K562 (cell line): ENCODE measurements around the gene FBXO28. TPM values are rescaled to one million over a fixed set of nuclear protein-coding genes. Genes with fewer than 3 reads are reported as not detected.

Source experiments
- ATAC-seq: fragments of 200-7000 bp; cut with Tn5 transposase; 3 replicates; pipeline ENCODE4 v1.9.1; 2020; ENCODE audit warnings: moderate library complexity
- BruUV-seq: library from RNA; stranded (reverse); fragments of 400-500 nt; replicated peaks from 2 replicates; lab custom pipeline; 2021; lab: Mats Ljungman, UMichigan
- CTCF ChIA-PET: fragments of 300-600 bp; formaldehyde crosslinking; extraction: SDS; loops from one replicate; lab custom pipeline; 2021; ENCODE audit warnings: low intra/inter-chr PET ratio; lab: Yijun Ruan, JAX
- POLR2A ChIA-PET: fragments of 300-600, 350-650 bp; sonication (Branson Sonifier 250); formaldehyde crosslinking; extraction: SDS; loops from one replicate; lab custom pipeline; 2021; ENCODE audit warnings: antibody characterized with exemption, inconsistent platforms; lab: Yijun Ruan, JAX
- DNase-seq, 4 experiments: peaks; one replicate each; pipeline versions ENCODE4 v3.0.0 to v3.0.0-alpha.2; 2011 to 2018; ENCODE audit warnings: low spot score in 3 of 4, mixed read lengths in 3 of 4; ENCODE audit errors: extremely low read depth in 1 of 4
- FAIRE-seq: peaks from 2 replicates; lab custom pipeline; 2011; peaks lifted over from hg19 to GRCh38; lab: Jason Lieb, UNC
- H2AFZ ChIP-seq: 2 replicates; pipeline ENCODE4 v1.6.0; 2011; ENCODE audit warnings: low read depth, low read length, control low read depth, inconsistent platforms
- H3K27ac ChIP-seq: fragments of 200-600 bp; 3 replicates; pipeline ENCODE4 v1.8.0; 2011; ENCODE audit warnings: low read depth, mild to moderate bottlenecking, control low read depth, inconsistent platforms, low read length, moderate library complexity, mixed read lengths; ENCODE audit errors: extremely low read depth
- H3K27me3 ChIP-seq, 2 experiments: fragments of 300-600 bp in 1 of 2; 2 replicates in 1 of 2; 3 replicates in 1 of 2; pipeline versions ENCODE4 v1.6.0 to v1.8.0; 2011; ENCODE audit warnings: inconsistent platforms in 2 of 2, low read length in 2 of 2, mild to moderate bottlenecking in 1 of 2, mixed read lengths in 1 of 2, moderate library complexity in 1 of 2; ENCODE audit not compliant: control insufficient read depth in 2 of 2, insufficient read depth in 2 of 2
- H3K36me3 ChIP-seq: fragments of 300-600 bp; 3 replicates; pipeline ENCODE4 v1.8.0; 2011; ENCODE audit warnings: mild to moderate bottlenecking, low read length, inconsistent platforms; ENCODE audit not compliant: control insufficient read depth, insufficient read depth
- H3K4me1 ChIP-seq, 2 experiments: fragments of 200-600 bp in 1 of 2; replicated peaks in 1 of 2; 2 replicates in 1 of 2; 3 replicates in 1 of 2; pipeline versions ENCODE4 v1.5.1 to v1.8.0; 2011; ENCODE audit warnings: inconsistent platforms in 2 of 2, low read length in 2 of 2, mild to moderate bottlenecking in 1 of 2, mixed read lengths in 1 of 2, moderate library complexity in 1 of 2; ENCODE audit not compliant: control insufficient read depth in 2 of 2, insufficient read depth in 2 of 2
- H3K4me2 ChIP-seq: 2 replicates; pipeline ENCODE4 v1.6.1; 2011; ENCODE audit warnings: low read length, control low read depth, inconsistent platforms, mixed read lengths; ENCODE audit not compliant: insufficient read depth
- H3K4me3 ChIP-seq: fragments of 200-600 bp; sonication (generic), shearing (Covaris generic); 2 replicates; pipeline ENCODE4 v1.5.1; 2016; ENCODE audit warnings: control low read depth, inconsistent platforms
- H3K79me2 ChIP-seq: fragments of 200-600 bp; 3 replicates; pipeline ENCODE4 v1.8.0; 2011; ENCODE audit warnings: low read length, inconsistent platforms; ENCODE audit not compliant: control insufficient read depth, insufficient read depth
- H3K9ac ChIP-seq, 2 experiments: 2 replicates each; pipeline versions ENCODE4 v1.6.0 to v1.6.1; 2011; ENCODE audit warnings: low read depth in 2 of 2, low read length in 2 of 2, control low read depth in 1 of 2, inconsistent platforms in 1 of 2, mild to moderate bottlenecking in 1 of 2, mixed read lengths in 1 of 2; ENCODE audit not compliant: insufficient read depth in 1 of 2
- H3K9me1 ChIP-seq: one replicate; pipeline ENCODE4 v1.6.0; 2011; ENCODE audit warnings: inconsistent platforms, mild to moderate bottlenecking, low read length, moderate library complexity; ENCODE audit not compliant: control insufficient read depth, insufficient read depth
- H3K9me3 ChIP-seq: replicated peaks from 2 replicates; pipeline ENCODE4 v1.5.1; 2011; ENCODE audit warnings: low read depth, low read length, inconsistent platforms; ENCODE audit not compliant: control insufficient read depth, insufficient read depth
- H4K20me1 ChIP-seq: replicated peaks from 2 replicates; pipeline ENCODE4 v1.6.1; 2011; ENCODE audit warnings: low read length, inconsistent platforms, mixed read lengths; ENCODE audit not compliant: control insufficient read depth, insufficient read depth
- ETS1 ChIP-seq: conservative IDR thresholded peaks from 2 replicates; pipeline ENCODE4 v1.6.1; 2011; ENCODE audit warnings: low read depth, mild to moderate bottlenecking, low read length; ENCODE audit not compliant: control insufficient read depth
- NR0B1 ChIP-seq: fragments of 450-650 bp; IDR thresholded peaks from one replicate; pipeline ENCODE4 v1.6.1; 2018; ENCODE audit warnings: mild to moderate bottlenecking, moderate library complexity; ENCODE audit not compliant: partially characterized antibody
- NR4A1 ChIP-seq, 2 experiments: fragments of 250-450 bp in 1 of 2; fragments of 450-650 bp in 1 of 2; sonication (Bioruptor Pico) in 1 of 2; IDR thresholded peaks; 2 replicates each; pipeline versions ENCODE4 v1.4.0 to v1.6.1; 2016 to 2020; ENCODE audit warnings: mild to moderate bottlenecking in 2 of 2, missing compliant biosample characterization in 1 of 2, missing genetic modification characterization in 1 of 2, moderate library complexity in 1 of 2
- ZBTB40 ChIP-seq, 2 experiments: fragments of 450-650 bp in 1 of 2; sonication (generic) in 1 of 2; formaldehyde crosslinking in 1 of 2; IDR thresholded peaks; 2 replicates each; pipeline versions ENCODE4 v1.7.1 to v1.9.0; 2016 to 2022; ENCODE audit warnings: inconsistent platforms in 1 of 2, mild to moderate bottlenecking in 1 of 2, missing genetic modification reagents in 1 of 2
- WGBS: fragments of 100-300 bp; shearing (Covaris generic); methylation state at CpG from one replicate; pipeline ENCODE4 v1.1.6; 2016; ENCODE audit warnings: low coverage, mixed read lengths; ENCODE audit not compliant: insufficient coverage; ENCODE audit errors: missing lambda C conversion rate; 5-methylcytosine and 5-hydroxymethylcytosine counted together
- in situ Hi-C: fragments of 300-500 bp; cut with MboI; formaldehyde crosslinking; loops from 4 replicates; pipeline ENCODE4 v1.15.0; 2018; ENCODE audit warnings: inconsistent platforms, mixed read lengths
- intact Hi-C: fragments of 100-400 bp; cut with micrococcal nuclease; formaldehyde crosslinking; loops from 2 replicates; pipeline ENCODE4 v1.14.2; 2022
- polyA plus RNA-seq, 8 experiments: library from polyadenylated mRNA; depleted of rRNA in 4 of 8; stranded (reverse) in 5 of 8; unstranded in 3 of 8; fragments of >200 nt; fragmentation: Nextera tagmentation in 2 of 8; fragmentation: Illumina TruSeq in 1 of 8; extraction: Ambion mirVana in 2 of 8; extraction: Trizol in 1 of 8; gene quantifications; 2 replicates each; pipeline versions ENCODE4 v1.2.1 to v1.2.3, GENCODE V29; 2011 to 2014; ENCODE audit warnings: inconsistent platforms in 1 of 8, missing spikeins in 1 of 8
- total RNA-seq, 7 experiments: library from RNA; depleted of rRNA in 6 of 7; stranded (reverse); fragments of >200 nt in 6 of 7; fragmentation: Illumina TruSeq in 2 of 7; extraction: Trizol in 2 of 7; gene quantifications; 2 replicates each; pipeline versions ENCODE4 v1.2.1 to v1.2.3, GENCODE V29; 2011 to 2021; ENCODE audit warnings: low replicate concordance in 1 of 7

Gene FBXO28
- total and polyA plus RNA-seq, 9 of the 15 experiments (the other 6 are each of a cell fraction or from before 2014, with no cell fraction given) = 4.1 to 34.8 (median 25.3) TPM

GRCh38 chr1:224137518-224137917 is 23.6 kb downstream of the FBXO28 start (continued):
- TF ChIP-seq NR4A1 (CRISPR knock-in tag; IDR thresholded peaks at IDR 0.05) (no peak), NR4A1 (tag; IDR thresholded peaks at IDR 0.05) (no peak), NR0B1 (no peak)

- Histone ChIP-seq H3K4me1 (no peaks in the 10 kb centered on the region), H3K9me3 (no peaks in the 10 kb centered on the region), H4K20me1 (no peaks in the 10 kb centered on the region), H2AFZ (no peak overlapping the region), H3K36me3 (peaks cover 64% of the 10 kb centered on the region), H3K27me3 (no peaks in the 10 kb centered on the region), H3K27ac (no peak overlapping the region), H3K9me1 (no peaks in the 10 kb centered on the region), H3K79me2 (0 out of 3 replicates have a peak, but pooled peaks cover 2% of the 10 kb centered on the region), H3K4me2 (no peak overlapping the region), H3K4me3 (no peak overlapping the region), H3K9ac (no peak overlapping the region)
- ChIA-PET POLR2A (interaction anchor here (0.7 to 2.3 kb wide), 3 partner anchors 15 to 220 kb away, joined by 3 to 5 read pairs (median 3); no protein-coding TSS in a partner anchor), CTCF (no interaction called here)
- 85% methylated on average over 3 of the region's 3 CpGs for WGBS
- BruUV-seq = no TSS peak
- intact Hi-C loops (no loop called here), in situ Hi-C loops (no loop called here)
- FAIRE-seq = no peak
- TF ChIP-seq ZBTB40 (IDR thresholded peaks at IDR 0.05) (peak; percentile 66; the same call in 1 of the 2 replicates), ZBTB40 (CRISPR knock-in tag; IDR thresholded peaks at IDR 0.05) (no peak), ETS1 (no peak)
- no peak for DNase-seq
- ATAC-seq = no peak
Observed at GRCh38 chr1:224138198-224138597, 24.3 kb downstream of the FBXO28 start.
